CD4-positive, alpha-beta T cell treated with Interferon gamma for 1 hour (primary cell): ENCODE data around the gene MGAT2.
"Not testable (repeated sequence)": the region's sequence is repeated elsewhere in the genome, so short reads cannot be mapped to it uniquely, and the experiment has no call there.

Experiments
- DNase-seq: peaks from one replicate; pipeline ENCODE4 v3.0.0-alpha.2; 2020

The MGAT2 gene

GRCh38 chr14:49620182-49621113, at the start of gene MGAT2, which contains the start of gene RPL36AL:
MGAT2 (plus strand) TSS chr14:49620799; CDS start chr14:49621269, 470 bp downstream.
RPL36AL (minus strand) TSS chr14:49620626; CDS start chr14:49619104, 1,522 bp downstream.
- DNase-seq: peak; percentile 95

GRCh38 chr14:49574038-49574437, 46.6 kb upstream of the MGAT2 start:
- no peak for DNase-seq

DNA sequence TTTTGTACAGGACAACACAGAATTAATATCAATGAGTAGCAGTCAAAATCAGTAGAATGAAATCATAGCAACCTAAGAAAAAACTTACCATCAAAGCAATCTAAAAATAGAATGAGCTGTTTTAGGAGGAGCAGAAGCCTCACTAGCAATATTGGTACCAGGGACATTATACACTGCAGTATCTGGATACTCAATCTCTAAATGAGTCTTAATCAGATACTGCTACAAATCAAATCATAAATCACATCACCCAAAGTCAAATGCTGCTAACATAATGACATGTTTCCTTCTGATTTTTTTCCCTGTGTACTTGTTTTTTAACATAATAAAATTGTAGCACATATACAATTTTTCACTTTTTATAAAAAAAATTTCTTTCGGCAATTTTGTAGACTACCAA, 42.5 kb upstream of the MGAT2 start:
- no peak for DNase-seq

GRCh38 chr14:49579841-49580240, 40.8 kb upstream of the MGAT2 start:
- DNase-seq: no peak

DNA sequence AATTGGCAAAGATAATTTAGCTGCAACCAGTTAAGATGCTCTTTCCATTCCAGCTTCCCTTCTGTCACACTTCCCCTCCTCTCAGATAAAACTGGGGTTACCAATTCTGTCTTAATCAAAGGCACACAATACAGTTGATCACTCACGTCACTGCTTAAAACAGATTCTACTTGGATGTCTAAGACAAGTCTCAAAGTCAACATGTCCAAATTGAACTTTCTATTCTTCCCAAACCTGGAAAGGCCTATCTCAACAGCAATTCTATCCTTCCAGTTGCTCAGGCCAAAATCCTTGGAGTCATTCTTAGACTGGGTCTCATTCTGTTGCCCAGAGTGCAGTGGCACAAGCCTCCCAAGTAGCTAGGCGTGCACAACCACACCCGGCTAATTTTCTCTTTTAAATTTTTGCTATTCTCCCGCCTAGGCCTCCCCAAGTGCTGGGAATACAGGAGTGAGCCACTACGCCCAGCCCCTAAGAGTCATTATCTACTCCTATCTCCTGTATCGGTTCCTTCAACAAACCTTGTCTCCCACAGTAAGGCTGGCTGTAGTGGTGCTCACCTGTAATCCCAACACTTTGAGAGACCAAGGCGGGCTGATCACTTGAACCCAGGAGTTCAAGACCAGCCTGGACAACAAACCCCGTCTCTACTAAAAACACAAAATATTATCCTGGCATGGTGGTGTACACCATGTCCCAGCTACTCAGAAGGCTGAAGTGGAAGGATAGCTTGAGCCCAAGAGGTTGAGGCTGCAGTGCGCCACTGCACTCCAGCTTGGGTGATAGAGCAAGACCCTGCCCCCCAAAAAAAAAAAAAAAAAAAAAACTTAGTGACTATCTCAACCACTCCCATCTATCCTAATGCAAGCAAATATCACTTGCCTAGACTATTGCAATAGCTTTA, 39.1 kb upstream of the MGAT2 start:
- no peak for DNase-seq

DNA sequence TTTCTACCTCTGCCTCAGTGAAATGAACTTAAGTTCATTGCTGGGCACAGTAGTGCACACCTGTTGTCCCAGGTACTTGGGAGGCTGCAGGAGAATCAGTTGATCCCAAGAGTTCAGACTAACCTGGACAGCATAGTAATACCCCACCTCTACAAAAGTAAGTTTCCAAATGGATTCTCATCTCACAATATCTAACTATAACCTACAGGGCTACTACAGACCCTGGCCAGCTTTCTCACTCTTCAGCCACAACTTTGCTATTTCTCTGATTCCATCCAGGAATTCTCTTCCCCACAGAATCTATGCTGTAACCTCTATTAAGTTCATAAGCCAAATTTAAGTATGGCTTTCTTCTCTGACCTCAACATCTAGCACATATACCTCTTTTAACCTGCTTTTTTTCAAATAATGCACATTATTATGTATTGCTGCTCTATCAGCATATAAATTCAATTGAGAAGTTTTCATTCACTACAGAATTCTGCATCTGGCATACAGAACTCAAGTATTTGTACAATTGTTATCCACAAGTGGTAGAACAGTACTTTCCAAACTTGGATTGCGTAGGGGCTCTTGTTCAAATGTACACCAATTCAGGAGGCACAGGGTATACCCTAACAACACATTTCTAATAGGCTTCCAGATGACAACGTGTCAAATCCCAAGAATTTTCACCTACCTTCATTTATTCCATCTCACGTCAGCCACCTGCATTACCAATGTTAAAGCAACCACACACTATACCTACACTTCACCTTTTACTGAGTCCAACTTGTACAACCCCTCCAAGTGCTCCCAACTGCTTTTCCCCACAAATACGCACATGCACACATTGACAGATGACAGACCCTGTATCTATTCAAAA, 38.3 kb upstream of the MGAT2 start:
- DNase-seq: no peak

- no peak for DNase-seq
These were observed 37.0 kb upstream of the MGAT2 start for GRCh38 chr14:49583629-49584028.

DNA sequence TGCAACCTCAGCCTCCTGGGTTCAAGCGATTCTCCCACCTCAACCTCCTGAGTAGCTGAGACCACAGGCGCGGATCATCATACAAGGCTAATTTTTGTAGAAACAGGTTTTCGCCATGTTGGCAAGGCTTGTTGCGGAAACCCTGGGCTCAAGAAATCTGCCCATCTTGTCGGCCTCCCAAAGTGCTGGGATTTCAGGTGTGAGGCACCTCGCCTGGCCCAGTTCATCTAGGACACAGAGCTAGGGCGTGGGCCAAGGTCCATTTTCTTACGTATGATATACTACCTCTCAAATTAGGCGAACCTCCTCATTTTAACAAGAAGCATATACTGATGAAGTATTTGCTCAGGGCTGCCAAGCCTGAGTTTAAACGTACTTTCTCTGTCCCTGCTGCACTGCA, 36.5 kb upstream of the MGAT2 start:
- no peak for DNase-seq

GRCh38 chr14:49584981-49585640, 35.5 kb upstream of the MGAT2 start:
- DNase-seq: not testable (repeated sequence)

- DNase-seq: peak; percentile 98
These were observed 34.6 kb upstream of the MGAT2 start, which contains the start of gene RPS29 for GRCh38 chr14:49585803-49586672. RPS29 (minus strand) TSS chr14:49586380; CDS start chr14:49586346, 34 bp downstream.

GRCh38 chr14:49586673-49587460, 33.7 kb upstream of the MGAT2 start:
- DNase-seq: no peak

GRCh38 chr14:49589387-49589786, 31.2 kb upstream of the MGAT2 start:
- DNase-seq: no peak

DNA sequence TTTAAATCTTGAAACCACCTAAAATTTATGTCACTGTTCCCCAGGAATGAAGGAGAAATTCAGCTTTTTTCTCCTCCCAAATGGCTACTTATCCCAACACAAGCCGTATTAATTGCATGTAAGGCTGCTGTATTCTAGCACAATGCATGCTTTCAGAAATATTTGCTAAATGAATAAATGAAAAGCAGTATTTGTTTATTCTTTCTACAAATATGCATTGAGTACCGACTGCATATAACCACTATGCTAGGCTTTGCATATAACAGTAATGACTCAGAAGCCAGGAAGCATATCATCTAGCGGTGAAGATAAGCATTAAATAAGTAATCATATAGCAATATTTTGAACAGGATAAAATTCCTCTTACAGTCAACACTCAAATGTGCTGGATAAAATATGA, 27.6 kb upstream of the MGAT2 start:
- no peak for DNase-seq

DNA sequence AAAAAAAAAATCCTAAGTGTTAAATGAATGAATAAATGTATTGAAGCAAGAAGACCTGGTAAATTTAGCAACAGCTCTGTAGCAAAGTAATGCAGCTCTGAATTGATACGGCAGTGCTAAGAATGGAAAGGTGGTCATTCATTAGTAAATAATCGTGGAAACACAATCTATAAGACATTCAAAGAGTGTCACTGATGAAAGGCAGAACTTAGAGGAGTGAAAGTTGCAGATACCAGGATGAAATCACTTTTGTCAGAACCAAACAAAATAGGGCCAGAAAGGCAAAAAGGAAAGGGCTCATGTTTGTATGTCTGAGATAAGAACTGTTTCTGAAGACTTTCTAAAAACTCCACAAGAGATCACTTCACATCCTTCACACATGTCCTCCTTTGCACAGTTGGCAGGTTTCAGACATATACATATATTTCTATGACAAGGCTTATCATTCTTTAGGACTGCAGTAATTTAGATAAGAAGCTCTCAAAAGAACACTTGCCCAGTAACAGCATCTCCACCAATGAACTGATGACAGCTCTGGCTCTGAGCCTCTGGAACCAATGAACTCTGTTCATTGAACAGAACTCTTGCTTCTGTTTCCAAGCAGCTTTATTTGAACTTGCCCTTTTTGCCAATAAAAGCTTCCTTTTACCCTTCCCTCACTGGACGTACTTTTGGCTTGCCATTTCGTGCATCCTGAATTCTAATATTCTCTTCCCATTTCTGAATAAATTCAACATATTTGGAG, 26.1 kb upstream of the MGAT2 start:
- no peak for DNase-seq

- no peak for DNase-seq
These were observed 22.5 kb upstream of the MGAT2 start for GRCh38 chr14:49598189-49598484.

GRCh38 chr14:49598485-49599300, 21.9 kb upstream of the MGAT2 start, which contains the start of gene LRR1:
LRR1 (plus strand) TSS chr14:49598940; CDS start chr14:49599021, 81 bp downstream.
- DNase-seq: peak; percentile 82

DNA sequence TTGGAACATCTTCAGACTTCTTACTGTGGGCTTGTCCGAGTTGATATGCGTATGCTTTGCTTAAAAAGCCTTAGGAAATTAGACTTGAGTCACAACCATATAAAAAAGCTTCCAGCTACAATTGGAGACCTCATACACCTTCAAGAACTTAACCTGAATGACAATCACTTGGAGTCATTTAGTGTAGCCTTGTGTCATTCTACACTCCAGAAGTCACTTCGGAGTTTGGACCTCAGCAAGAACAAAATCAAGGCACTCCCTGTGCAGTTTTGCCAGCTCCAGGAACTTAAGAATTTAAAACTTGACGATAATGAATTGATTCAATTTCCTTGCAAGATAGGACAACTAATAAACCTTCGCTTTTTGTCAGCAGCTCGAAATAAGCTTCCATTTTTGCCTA, 13.0 kb upstream of the MGAT2 start:
- DNase-seq: no peak

DNA sequence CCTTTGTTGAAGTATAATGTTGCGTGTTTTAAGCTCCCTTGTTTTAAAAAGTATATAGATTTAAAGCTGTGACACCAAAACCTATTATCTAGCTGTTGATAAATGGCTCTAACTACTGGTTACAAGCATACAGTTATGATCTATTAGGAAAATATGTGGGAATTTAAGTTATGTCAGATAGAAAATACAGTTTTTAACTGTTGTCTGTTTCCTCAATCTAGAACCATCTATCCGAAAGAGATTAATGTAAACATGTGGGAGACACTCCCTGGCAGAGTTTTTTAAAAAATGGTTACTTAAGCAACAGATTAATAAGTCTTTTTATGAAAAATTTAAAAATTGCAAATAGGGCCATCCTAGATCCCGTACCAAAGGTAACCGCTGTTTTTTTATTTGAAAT, 8.3 kb upstream of the MGAT2 start:
- no peak for DNase-seq
